ENCODE data around the gene SPDYE4.

GRCh38 chr17:8793649-8794048 is 35.3 kb upstream of the SPDYE4 start:
- no peak for TF ChIP-seq EZH2 (IDR thresholded peaks at IDR 0.05; ENCODE audit: low read length, missing control alignments)
- TF ChIP-seq, protein P1, sequence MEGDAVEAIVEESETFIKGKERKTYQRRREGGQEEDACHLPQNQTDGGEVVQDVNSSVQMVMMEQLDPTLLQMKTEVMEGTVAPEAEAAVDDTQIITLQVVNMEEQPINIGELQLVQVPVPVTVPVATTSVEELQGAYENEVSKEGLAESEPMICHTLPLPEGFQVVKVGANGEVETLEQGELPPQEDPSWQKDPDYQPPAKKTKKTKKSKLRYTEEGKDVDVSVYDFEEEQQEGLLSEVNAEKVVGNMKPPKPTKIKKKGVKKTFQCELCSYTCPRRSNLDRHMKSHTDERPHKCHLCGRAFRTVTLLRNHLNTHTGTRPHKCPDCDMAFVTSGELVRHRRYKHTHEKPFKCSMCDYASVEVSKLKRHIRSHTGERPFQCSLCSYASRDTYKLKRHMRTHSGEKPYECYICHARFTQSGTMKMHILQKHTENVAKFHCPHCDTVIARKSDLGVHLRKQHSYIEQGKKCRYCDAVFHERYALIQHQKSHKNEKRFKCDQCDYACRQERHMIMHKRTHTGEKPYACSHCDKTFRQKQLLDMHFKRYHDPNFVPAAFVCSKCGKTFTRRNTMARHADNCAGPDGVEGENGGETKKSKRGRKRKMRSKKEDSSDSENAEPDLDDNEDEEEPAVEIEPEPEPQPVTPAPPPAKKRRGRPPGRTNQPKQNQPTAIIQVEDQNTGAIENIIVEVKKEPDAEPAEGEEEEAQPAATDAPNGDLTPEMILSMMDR (conservative IDR thresholded peaks at IDR 0.05 in 1 of 2, IDR thresholded peaks at IDR 0.05 in 1 of 2; ENCODE audit: low read depth in 1 of 2, low read length in 2 of 2) = no peak
